ENCODE measurements around the gene BICRA.
A peak's percentile ranks its signal among the peaks of the same experiment; 100 is the strongest.
"Not testable (repeated sequence)": the region's sequence is repeated elsewhere in the genome, so short reads cannot be mapped to it uniquely, and the experiment has no call there.

Gene BICRA

GRCh38 chr19:47713046-47714021 lies 104.4 kb downstream of the BICRA start, which contains the start of gene EHD2:
TSS of gene EHD2 (plus strand) at chr19:47713422. CDS start at chr19:47716613, 3,191 bp downstream.
- H3K36me3 ChIP-seq (ENCODE audit: control insufficient read depth, insufficient read depth, low read length, severe bottlenecking): peaks cover 19% of the 10 kb centered on the region
- H3K4me1 ChIP-seq (ENCODE audit: control insufficient read depth, insufficient read depth, low read length): peaks cover 36% of the 10 kb centered on the region
- H3K9me3 ChIP-seq (ENCODE audit: control insufficient read depth, low read length): no peaks in the 10 kb centered on the region
- peak; percentile 95 for DNase-seq (ENCODE audit: low read depth)
- peak within 1 kb of the TSS; percentile 89 for H3K4me3 ChIP-seq (ENCODE audit: low read length)
- no peaks in the 10 kb centered on the region for H3K27me3 ChIP-seq (replicated peaks; ENCODE audit: control insufficient read depth, insufficient read depth, low read length)
- H3K9ac ChIP-seq (ENCODE audit: low read length): peak within 1 kb of the TSS; percentile 99

- DNase-seq (ENCODE audit: low read depth): peak; percentile 24
- Histone ChIP-seq H3K4me3 (ENCODE audit: low read length) (peak overlapping the region; percentile 89), H3K4me1 (ENCODE audit: control insufficient read depth, insufficient read depth, low read length) (peaks cover 40% of the 10 kb centered on the region), H3K36me3 (ENCODE audit: control insufficient read depth, insufficient read depth, low read length, severe bottlenecking) (peaks cover 20% of the 10 kb centered on the region), H3K9ac (ENCODE audit: low read length) (peak overlapping the region; percentile 99), H3K27me3 (replicated peaks; ENCODE audit: control insufficient read depth, insufficient read depth, low read length) (no peaks in the 10 kb centered on the region), H3K9me3 (ENCODE audit: control insufficient read depth, low read length) (no peaks in the 10 kb centered on the region)
Measured at GRCh38 chr19:47714339-47714738, 105.4 kb downstream of the BICRA start.

GRCh38 chr19:47714855-47715254 lies 105.9 kb downstream of the BICRA start:
- peaks cover 20% of the 10 kb centered on the region for H3K36me3 ChIP-seq (ENCODE audit: control insufficient read depth, insufficient read depth, low read length, severe bottlenecking)
- peak overlapping the region; percentile 99 for H3K9ac ChIP-seq (ENCODE audit: low read length)
- H3K27me3 ChIP-seq (replicated peaks; ENCODE audit: control insufficient read depth, insufficient read depth, low read length); DNase-seq (ENCODE audit: low read depth); H3K9me3 ChIP-seq (ENCODE audit: control insufficient read depth, low read length): not testable (repeated sequence)
- H3K4me3 ChIP-seq (ENCODE audit: low read length): peak overlapping the region; percentile 89
- peaks cover 43% of the 10 kb centered on the region for H3K4me1 ChIP-seq (ENCODE audit: control insufficient read depth, insufficient read depth, low read length)

GRCh38 chr19:47716270-47716937 lies 107.5 kb downstream of the BICRA start:
- no peaks in the 10 kb centered on the region for H3K9me3 ChIP-seq (ENCODE audit: control insufficient read depth, low read length)
- H3K4me1 ChIP-seq (ENCODE audit: control insufficient read depth, insufficient read depth, low read length): peaks cover 55% of the 10 kb centered on the region
- H3K9ac ChIP-seq (ENCODE audit: low read length): peak overlapping the region; percentile 91
- H3K4me3 ChIP-seq (ENCODE audit: low read length): peak overlapping the region; percentile 72
- no peak for DNase-seq (ENCODE audit: low read depth)
- H3K27me3 ChIP-seq (replicated peaks; ENCODE audit: control insufficient read depth, insufficient read depth, low read length): no peaks in the 10 kb centered on the region
- H3K36me3 ChIP-seq (ENCODE audit: control insufficient read depth, insufficient read depth, low read length, severe bottlenecking): peaks cover 20% of the 10 kb centered on the region

- DNase-seq (ENCODE audit: low read depth); H3K9me3 ChIP-seq (ENCODE audit: control insufficient read depth, low read length); H3K27me3 ChIP-seq (replicated peaks; ENCODE audit: control insufficient read depth, insufficient read depth, low read length): not testable (repeated sequence)
- H3K9ac ChIP-seq (ENCODE audit: low read length): peak overlapping the region; percentile 91
- peaks cover 72% of the 10 kb centered on the region for H3K4me1 ChIP-seq (ENCODE audit: control insufficient read depth, insufficient read depth, low read length)
- H3K4me3 ChIP-seq (ENCODE audit: low read length): peak overlapping the region; percentile 18
- peaks cover 20% of the 10 kb centered on the region for H3K36me3 ChIP-seq (ENCODE audit: control insufficient read depth, insufficient read depth, low read length, severe bottlenecking)
Measured at GRCh38 chr19:47718415-47719046, 109.6 kb downstream of the BICRA start.

GRCh38 chr19:47719047-47719859 lies 110.3 kb downstream of the BICRA start:
- peak; percentile 98 for DNase-seq (ENCODE audit: low read depth)
- Histone ChIP-seq H3K36me3 (ENCODE audit: control insufficient read depth, insufficient read depth, low read length, severe bottlenecking) (peaks cover 20% of the 10 kb centered on the region), H3K4me3 (ENCODE audit: low read length) (peak overlapping the region; percentile 79), H3K4me1 (ENCODE audit: control insufficient read depth, insufficient read depth, low read length) (peaks cover 77% of the 10 kb centered on the region), H3K27me3 (replicated peaks; ENCODE audit: control insufficient read depth, insufficient read depth, low read length) (no peaks in the 10 kb centered on the region), H3K9me3 (ENCODE audit: control insufficient read depth, low read length) (no peaks in the 10 kb centered on the region), H3K9ac (ENCODE audit: low read length) (peak overlapping the region; percentile 91)

GRCh38 chr19:47720669-47721422 lies 111.9 kb downstream of the BICRA start:
- no peaks in the 10 kb centered on the region for H3K27me3 ChIP-seq (replicated peaks; ENCODE audit: control insufficient read depth, insufficient read depth, low read length)
- DNase-seq (ENCODE audit: low read depth): no peak
- H3K36me3 ChIP-seq (ENCODE audit: control insufficient read depth, insufficient read depth, low read length, severe bottlenecking): peaks cover 26% of the 10 kb centered on the region
- H3K4me3 ChIP-seq (ENCODE audit: low read length): peak overlapping the region; percentile 79
- no peaks in the 10 kb centered on the region for H3K9me3 ChIP-seq (ENCODE audit: control insufficient read depth, low read length)
- H3K9ac ChIP-seq (ENCODE audit: low read length): peak overlapping the region; percentile 91
- H3K4me1 ChIP-seq (ENCODE audit: control insufficient read depth, insufficient read depth, low read length): peaks cover 80% of the 10 kb centered on the region

GRCh38 chr19:47723581-47723940 lies 114.6 kb downstream of the BICRA start:
- peak; percentile 87 for DNase-seq (ENCODE audit: low read depth)

GRCh38 chr19:47725759-47726401 lies 116.9 kb downstream of the BICRA start:
- DNase-seq (ENCODE audit: low read depth): no peak
- Histone ChIP-seq H3K4me3 (ENCODE audit: low read length) (peak overlapping the region; percentile 52), H3K4me1 (ENCODE audit: control insufficient read depth, insufficient read depth, low read length) (peaks cover 71% of the 10 kb centered on the region), H3K27me3 (replicated peaks; ENCODE audit: control insufficient read depth, insufficient read depth, low read length) (no peaks in the 10 kb centered on the region), H3K9ac (ENCODE audit: low read length) (peak overlapping the region; percentile 63), H3K36me3 (ENCODE audit: control insufficient read depth, insufficient read depth, low read length, severe bottlenecking) (peaks cover 39% of the 10 kb centered on the region), H3K9me3 (ENCODE audit: control insufficient read depth, low read length) (no peaks in the 10 kb centered on the region)

More at GRCh38 chr19:47723581-47723940, 114.6 kb downstream of the BICRA start:
- Histone ChIP-seq H3K27me3 (replicated peaks; ENCODE audit: control insufficient read depth, insufficient read depth, low read length) (no peaks in the 10 kb centered on the region), H3K4me3 (ENCODE audit: low read length) (peak overlapping the region; percentile 45), H3K36me3 (ENCODE audit: control insufficient read depth, insufficient read depth, low read length, severe bottlenecking) (peaks cover 31% of the 10 kb centered on the region), H3K9ac (ENCODE audit: low read length) (peak overlapping the region; percentile 84), H3K9me3 (ENCODE audit: control insufficient read depth, low read length) (no peaks in the 10 kb centered on the region), H3K4me1 (ENCODE audit: control insufficient read depth, insufficient read depth, low read length) (peaks cover 73% of the 10 kb centered on the region)
